MM.1S (cell line): Measurements from ENCODE around the gene SSBP3.

Experiments
- DNase-seq: peaks from one replicate; pipeline ENCODE4 v3.0.0-alpha.2; 2015
- H2AFZ ChIP-seq: fragments of 300-600 bp; sonication (generic); 2 replicates; pipeline ENCODE4 v1.6.0; 2016; ENCODE audit warnings: antibody characterized with exemption, low read length
- H3F3A ChIP-seq: fragments of 300-600 bp; sonication (generic); 2 replicates; pipeline ENCODE4 v1.6.1; 2016; ENCODE audit warnings: mild to moderate bottlenecking, antibody characterized with exemption, low read length, moderate library complexity, mixed read lengths; ENCODE audit not compliant: insufficient read depth
- H3K27ac ChIP-seq: fragments of 300-600 bp; sonication (generic); 2 replicates; pipeline ENCODE4 v1.5.1; 2016; ENCODE audit warnings: mild to moderate bottlenecking, low read length
- H3K27me3 ChIP-seq: fragments of 300-600 bp; sonication (generic); replicated peaks from 2 replicates; pipeline ENCODE4 v1.6.0; 2016; ENCODE audit warnings: low read length; ENCODE audit not compliant: insufficient read depth
- H3K36me3 ChIP-seq: fragments of 300-600 bp; sonication (generic); replicated peaks from 2 replicates; pipeline ENCODE4 v1.6.1; 2016; ENCODE audit warnings: mild to moderate bottlenecking, low read length, mixed read lengths; ENCODE audit not compliant: insufficient read depth
- H3K4me1 ChIP-seq: fragments of 300-600 bp; sonication (generic); 2 replicates; pipeline ENCODE4 v1.6.1; 2016; ENCODE audit warnings: low read length, mixed read lengths
- H3K4me2 ChIP-seq: fragments of 300-600 bp; sonication (generic); 2 replicates; pipeline ENCODE4 v1.6.0; 2016; ENCODE audit warnings: low read depth, low read length
- H3K4me3 ChIP-seq: fragments of 300-600 bp; sonication (generic); 2 replicates; pipeline ENCODE4 v1.5.1; 2016; ENCODE audit warnings: low read length, mixed read lengths
- H3K79me2 ChIP-seq: fragments of 300-600 bp; sonication (generic); 2 replicates; pipeline ENCODE4 v1.6.1; 2016; ENCODE audit warnings: mixed run types, low read length, mixed read lengths
- H3K9ac ChIP-seq: fragments of 300-600 bp; sonication (generic); 2 replicates; pipeline ENCODE4 v1.6.1; 2016; ENCODE audit warnings: low read length, mixed read lengths
- H3K9me2 ChIP-seq: fragments of 300-600 bp; sonication (generic); replicated peaks from 2 replicates; pipeline ENCODE4 v1.6.1; 2016; ENCODE audit warnings: mild to moderate bottlenecking, low read length, mixed read lengths; ENCODE audit not compliant: insufficient read depth
- H3K9me3 ChIP-seq: fragments of 300-600 bp; sonication (generic); replicated peaks from 2 replicates; pipeline ENCODE4 v1.6.1; 2016; ENCODE audit warnings: mild to moderate bottlenecking, low read length, mixed read lengths; ENCODE audit not compliant: insufficient read depth
- H4K20me1 ChIP-seq: fragments of 300-600 bp; sonication (generic); 2 replicates; pipeline ENCODE4 v1.6.1; 2016; ENCODE audit warnings: mild to moderate bottlenecking, low read length, moderate library complexity, mixed read lengths; ENCODE audit not compliant: insufficient read depth
- CTCF ChIP-seq: fragments of 300-600 bp; sonication (generic); IDR thresholded peaks from 2 replicates; pipeline ENCODE4 v1.5.1; 2016; ENCODE audit warnings: antibody characterized with exemption, low read length, mixed read lengths
- EZH2 ChIP-seq: fragments of 300-600 bp; sonication (generic); optimal IDR thresholded peaks from 2 replicates; pipeline ENCODE3; 2017; ENCODE audit warnings: low read depth, mild to moderate bottlenecking, antibody characterized with exemption, low read length, mixed read lengths
- EZH2phosphoT487 ChIP-seq: fragments of 300-600 bp; sonication (generic); IDR thresholded peaks from 2 replicates; pipeline ENCODE4 v1.6.1; 2018; ENCODE audit warnings: antibody characterized with exemption, low read length

SSBP3 gene

GRCh38 chr1:54378874-54379554, 27.2 kb downstream of the SSBP3 start:
- Histone ChIP-seq H3K36me3 (no peaks in the 10 kb centered on the region), H3K27me3 (no peaks in the 10 kb centered on the region), H3K4me3 (no peak overlapping the region), H3F3A (peaks cover 24% of the 10 kb centered on the region), H3K79me2 (peaks cover 54% of the 10 kb centered on the region), H4K20me1 (no peaks in the 10 kb centered on the region), H3K9me2 (no peaks in the 10 kb centered on the region), H2AFZ (no peak overlapping the region), H3K9ac (no peak overlapping the region), H3K4me1 (peaks cover 38% of the 10 kb centered on the region), H3K27ac (no peak overlapping the region), H3K9me3 (no peaks in the 10 kb centered on the region), H3K4me2 (no peak overlapping the region)
- no peak for DNase-seq
- TF ChIP-seq EZH2phosphoT487 (no peak), CTCF (no peak), EZH2 (no peak)

GRCh38 chr1:54378157-54378873, 27.9 kb downstream of the SSBP3 start:
- Histone ChIP-seq H3K9me3 (no peaks in the 10 kb centered on the region), H4K20me1 (no peaks in the 10 kb centered on the region), H3K27ac (peak overlapping the region; percentile 92; the same call in 1 of the 2 replicates), H3K27me3 (no peaks in the 10 kb centered on the region), H3K9me2 (no peaks in the 10 kb centered on the region), H3K4me3 (no peak overlapping the region), H3K79me2 (peaks cover 58% of the 10 kb centered on the region), H3K36me3 (no peaks in the 10 kb centered on the region), H3F3A (peaks cover 24% of the 10 kb centered on the region), H2AFZ (no peak overlapping the region), H3K4me2 (peak overlapping the region; percentile 67; the same call in 1 of the 2 replicates), H3K4me1 (peaks cover 38% of the 10 kb centered on the region), H3K9ac (peak overlapping the region; percentile 69; the same call in 1 of the 2 replicates)
- TF ChIP-seq EZH2phosphoT487 (no peak), EZH2 (no peak), CTCF (no peak)
- DNase-seq, result no peak

GRCh38 chr1:54377040-54377691, 29.0 kb downstream of the SSBP3 start:
- H3K9ac ChIP-seq, result peak overlapping the region; percentile 69
- peaks cover 24% of the 10 kb centered on the region for H3F3A ChIP-seq
- H3K79me2 ChIP-seq, result peaks cover 69% of the 10 kb centered on the region
- no peaks in the 10 kb centered on the region for H3K27me3 ChIP-seq
- peak; percentile 55 for DNase-seq
- peak overlapping the region; percentile 67 for H3K4me2 ChIP-seq
- no peaks in the 10 kb centered on the region for H4K20me1 ChIP-seq
- H2AFZ ChIP-seq, result 0 out of 2 replicates have a peak overlapping the region, but pooled peaks have one; percentile 2
- TF ChIP-seq CTCF (no peak), EZH2phosphoT487 (no peak), EZH2 (no peak)
- H3K4me3 ChIP-seq, result peak overlapping the region; percentile 28
- H3K9me2 ChIP-seq, result no peaks in the 10 kb centered on the region
- H3K27ac ChIP-seq, result peak overlapping the region; percentile 92
- no peaks in the 10 kb centered on the region for H3K9me3 ChIP-seq
- H3K36me3 ChIP-seq, result no peaks in the 10 kb centered on the region
- H3K4me1 ChIP-seq, result peaks cover 38% of the 10 kb centered on the region
